ENCODE results near the gene GHRHR.

Gene GHRHR

GRCh38 chr7:30995536-30995935 lies 31.8 kb downstream of the GHRHR start:
- Histone ChIP-seq H3K27ac (ENCODE audit: low read length) (no peak overlapping the region), H3K4me2 (ENCODE audit: insufficient read depth, low read length) (no peak overlapping the region), H3K9ac (ENCODE audit: low read depth, low read length) (no peak overlapping the region), H3K4me3 (ENCODE audit: low read depth in 1 of 2, low read length in 2 of 2) (no peak overlapping the region), H4K20me1 (ENCODE audit: insufficient read depth, low read length) (no peaks in the 10 kb centered on the region), H3K4me1 (ENCODE audit: insufficient read depth, low read length) (no peaks in the 10 kb centered on the region), H3K79me2 (ENCODE audit: insufficient read depth, low read length) (no peaks in the 10 kb centered on the region), H3K27me3 (ENCODE audit: insufficient read depth, low read length, poor library complexity) (no peaks in the 10 kb centered on the region), H3K36me3 (ENCODE audit: insufficient read depth, low read length) (no peaks in the 10 kb centered on the region), H3K9me3 (ENCODE audit: insufficient read depth, low read length, severe bottlenecking) (no peaks in the 10 kb centered on the region), H2AFZ (ENCODE audit: low read depth, low read length) (no peak overlapping the region)
- DNase-seq = no peak
- TF ChIP-seq, protein P1, sequence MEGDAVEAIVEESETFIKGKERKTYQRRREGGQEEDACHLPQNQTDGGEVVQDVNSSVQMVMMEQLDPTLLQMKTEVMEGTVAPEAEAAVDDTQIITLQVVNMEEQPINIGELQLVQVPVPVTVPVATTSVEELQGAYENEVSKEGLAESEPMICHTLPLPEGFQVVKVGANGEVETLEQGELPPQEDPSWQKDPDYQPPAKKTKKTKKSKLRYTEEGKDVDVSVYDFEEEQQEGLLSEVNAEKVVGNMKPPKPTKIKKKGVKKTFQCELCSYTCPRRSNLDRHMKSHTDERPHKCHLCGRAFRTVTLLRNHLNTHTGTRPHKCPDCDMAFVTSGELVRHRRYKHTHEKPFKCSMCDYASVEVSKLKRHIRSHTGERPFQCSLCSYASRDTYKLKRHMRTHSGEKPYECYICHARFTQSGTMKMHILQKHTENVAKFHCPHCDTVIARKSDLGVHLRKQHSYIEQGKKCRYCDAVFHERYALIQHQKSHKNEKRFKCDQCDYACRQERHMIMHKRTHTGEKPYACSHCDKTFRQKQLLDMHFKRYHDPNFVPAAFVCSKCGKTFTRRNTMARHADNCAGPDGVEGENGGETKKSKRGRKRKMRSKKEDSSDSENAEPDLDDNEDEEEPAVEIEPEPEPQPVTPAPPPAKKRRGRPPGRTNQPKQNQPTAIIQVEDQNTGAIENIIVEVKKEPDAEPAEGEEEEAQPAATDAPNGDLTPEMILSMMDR (IDR thresholded peaks at IDR 0.05; ENCODE audit: borderline replicate concordance, extremely low read depth, low read length, poor library complexity, severe bottlenecking) = no peak
- TF ChIP-seq EZH2 (IDR thresholded peaks at IDR 0.05; ENCODE audit: borderline replicate concordance, low read depth, low read length, severe bottlenecking) = no peak
- ATAC-seq (ENCODE audit: insufficient read depth, low read depth) = no peak

DNA sequence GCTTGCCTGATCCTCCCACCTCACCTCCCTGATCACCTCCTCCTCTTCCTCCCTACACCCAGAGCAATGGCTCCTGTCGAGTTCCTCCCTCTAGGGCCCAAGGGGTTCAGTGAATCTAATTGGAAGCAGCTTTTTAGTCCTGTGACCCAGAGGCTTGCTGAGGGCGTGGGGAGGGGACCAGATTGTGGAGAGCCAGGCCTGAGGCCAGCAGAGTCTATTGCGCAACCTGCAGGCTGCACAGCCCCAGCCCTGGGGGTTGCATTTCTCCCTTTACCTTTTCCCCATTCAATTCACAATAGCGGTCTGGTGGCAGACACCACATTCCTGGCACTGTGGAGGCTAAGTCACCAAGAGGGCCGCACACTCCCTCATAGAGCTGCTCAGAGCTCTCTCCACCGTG lies 32.5 kb downstream of the GHRHR start:
- Histone ChIP-seq H2AFZ (ENCODE audit: low read depth, low read length) (no peak overlapping the region), H3K4me3 (ENCODE audit: low read depth in 1 of 2, low read length in 2 of 2) (no peak overlapping the region), H3K36me3 (ENCODE audit: insufficient read depth, low read length) (no peaks in the 10 kb centered on the region), H3K27me3 (ENCODE audit: insufficient read depth, low read length, poor library complexity) (no peaks in the 10 kb centered on the region), H3K79me2 (ENCODE audit: insufficient read depth, low read length) (no peaks in the 10 kb centered on the region), H3K9me3 (ENCODE audit: insufficient read depth, low read length, severe bottlenecking) (no peaks in the 10 kb centered on the region), H3K4me2 (ENCODE audit: insufficient read depth, low read length) (no peak overlapping the region), H4K20me1 (ENCODE audit: insufficient read depth, low read length) (no peaks in the 10 kb centered on the region), H3K4me1 (ENCODE audit: insufficient read depth, low read length) (no peaks in the 10 kb centered on the region), H3K27ac (ENCODE audit: low read length) (no peak overlapping the region), H3K9ac (ENCODE audit: low read depth, low read length) (no peak overlapping the region)
- TF ChIP-seq, protein P1 (IDR thresholded peaks at IDR 0.05; ENCODE audit: borderline replicate concordance, extremely low read depth, low read length, poor library complexity, severe bottlenecking) = no peak
- no peak for TF ChIP-seq EZH2 (IDR thresholded peaks at IDR 0.05; ENCODE audit: borderline replicate concordance, low read depth, low read length, severe bottlenecking)
- ATAC-seq (ENCODE audit: insufficient read depth, low read depth) = no peak
- no peak for DNase-seq

- Histone ChIP-seq H3K4me2 (ENCODE audit: insufficient read depth, low read length) (no peak overlapping the region), H3K36me3 (ENCODE audit: insufficient read depth, low read length) (no peaks in the 10 kb centered on the region), H3K9me3 (ENCODE audit: insufficient read depth, low read length, severe bottlenecking) (no peaks in the 10 kb centered on the region), H3K27me3 (ENCODE audit: insufficient read depth, low read length, poor library complexity) (no peaks in the 10 kb centered on the region), H3K4me1 (ENCODE audit: insufficient read depth, low read length) (no peaks in the 10 kb centered on the region), H2AFZ (ENCODE audit: low read depth, low read length) (no peak overlapping the region), H3K79me2 (ENCODE audit: insufficient read depth, low read length) (no peaks in the 10 kb centered on the region), H3K4me3 (ENCODE audit: low read depth in 1 of 2, low read length in 2 of 2) (no peak overlapping the region), H3K9ac (ENCODE audit: low read depth, low read length) (no peak overlapping the region), H3K27ac (ENCODE audit: low read length) (no peak overlapping the region), H4K20me1 (ENCODE audit: insufficient read depth, low read length) (no peaks in the 10 kb centered on the region)
- ATAC-seq (ENCODE audit: insufficient read depth, low read depth) (no peak), DNase-seq (no peak)
- no peak for TF ChIP-seq EZH2 (IDR thresholded peaks at IDR 0.05; ENCODE audit: borderline replicate concordance, low read depth, low read length, severe bottlenecking)
- TF ChIP-seq, protein P1 (IDR thresholded peaks at IDR 0.05; ENCODE audit: borderline replicate concordance, extremely low read depth, low read length, poor library complexity, severe bottlenecking) = no peak
These were observed 33.1 kb downstream of the GHRHR start for GRCh38 chr7:30996883-30997282.

- Histone ChIP-seq H3K4me1 (ENCODE audit: insufficient read depth, low read length) (no peaks in the 10 kb centered on the region), H3K27me3 (ENCODE audit: insufficient read depth, low read length, poor library complexity) (no peaks in the 10 kb centered on the region), H4K20me1 (ENCODE audit: insufficient read depth, low read length) (no peaks in the 10 kb centered on the region), H3K27ac (ENCODE audit: low read length) (no peak overlapping the region), H3K4me2 (ENCODE audit: insufficient read depth, low read length) (no peak overlapping the region), H3K9me3 (ENCODE audit: insufficient read depth, low read length, severe bottlenecking) (no peaks in the 10 kb centered on the region), H3K36me3 (ENCODE audit: insufficient read depth, low read length) (no peaks in the 10 kb centered on the region), H3K79me2 (ENCODE audit: insufficient read depth, low read length) (no peaks in the 10 kb centered on the region), H3K4me3 (ENCODE audit: low read depth in 1 of 2, low read length in 2 of 2) (no peak overlapping the region), H3K9ac (ENCODE audit: low read depth, low read length) (no peak overlapping the region), H2AFZ (ENCODE audit: low read depth, low read length) (no peak overlapping the region)
- ATAC-seq (ENCODE audit: insufficient read depth, low read depth) (no peak), DNase-seq (no peak)
- TF ChIP-seq, protein P1 (IDR thresholded peaks at IDR 0.05; ENCODE audit: borderline replicate concordance, extremely low read depth, low read length, poor library complexity, severe bottlenecking) = no peak
- no peak for TF ChIP-seq EZH2 (IDR thresholded peaks at IDR 0.05; ENCODE audit: borderline replicate concordance, low read depth, low read length, severe bottlenecking)
These were observed 33.6 kb downstream of the GHRHR start for GRCh38 chr7:30997316-30997715.
